Parathyroid adenoma (tissue), 2 donors: ENCODE results near the gene DLG5.

Experiments
- H2AFZ ChIP-seq: fragments of 300-600 bp; sonication (generic); one replicate; pipeline ENCODE4 v1.7.0; 2017; ENCODE audit warnings: antibody characterized with exemption, mild to moderate bottlenecking
- H3K27ac ChIP-seq: fragments of 300-600 bp; sonication (generic); one replicate; pipeline ENCODE4 v1.7.0; 2017
- H3K27me3 ChIP-seq: fragments of 300-600 bp; sonication (generic); one replicate; pipeline ENCODE4 v1.7.0; 2017; ENCODE audit warnings: low read length; ENCODE audit not compliant: control insufficient read depth, insufficient read depth
- H3K36me3 ChIP-seq: fragments of 300-600 bp; sonication (generic); one replicate; pipeline ENCODE4 v1.7.0; 2017; ENCODE audit warnings: low read length; ENCODE audit not compliant: control insufficient read depth, insufficient read depth
- H3K4me1 ChIP-seq: fragments of 300-600 bp; sonication (generic); one replicate; pipeline ENCODE4 v1.7.0; 2017; ENCODE audit warnings: control low read depth
- H3K4me2 ChIP-seq: fragments of 300-600 bp; sonication (generic); one replicate; pipeline ENCODE4 v1.7.0; 2017; ENCODE audit warnings: low read length
- H3K4me3 ChIP-seq: fragments of 300-600 bp; sonication (generic); one replicate; pipeline ENCODE4 v1.7.0; 2017; ENCODE audit warnings: low read depth, low read length
- H3K79me2 ChIP-seq: fragments of 300-600 bp; sonication (generic); one replicate; pipeline ENCODE4 v1.7.0; 2017; ENCODE audit warnings: control low read depth
- H3K9ac ChIP-seq: fragments of 300-600 bp; sonication (generic); one replicate; pipeline ENCODE4 v1.7.0; 2017; ENCODE audit warnings: mild to moderate bottlenecking
- H3K9me3 ChIP-seq: fragments of 300-600 bp; sonication (generic); one replicate; pipeline ENCODE4 v1.7.0; 2017; ENCODE audit warnings: low read length; ENCODE audit not compliant: control insufficient read depth
- TF ChIP-seq, protein P1 (sequence below): fragments of 300-600 bp; sonication (generic); IDR thresholded peaks from one replicate; pipeline ENCODE4 v1.7.0; 2017; ENCODE audit warnings: antibody characterized with exemption, mild to moderate bottlenecking
- donor health status: primary hyperparathyroidism.

The DLG5 gene

GRCh38 chr10:77892021-77892739 lies 34.4 kb downstream of the DLG5 start:
- Histone ChIP-seq H3K36me3 (no peaks in the 10 kb centered on the region), H3K4me3 (peak overlapping the region; percentile 3), H3K4me2 (peak overlapping the region; percentile 29), H2AFZ (no peak overlapping the region), H3K9ac (no peak overlapping the region), H3K27ac (peak overlapping the region; percentile 97), H3K4me1 (peaks cover 77% of the 10 kb centered on the region), H3K27me3 (no peaks in the 10 kb centered on the region), H3K9me3 (no peaks in the 10 kb centered on the region), H3K79me2 (peaks cover 63% of the 10 kb centered on the region)
- TF ChIP-seq, protein P1, sequence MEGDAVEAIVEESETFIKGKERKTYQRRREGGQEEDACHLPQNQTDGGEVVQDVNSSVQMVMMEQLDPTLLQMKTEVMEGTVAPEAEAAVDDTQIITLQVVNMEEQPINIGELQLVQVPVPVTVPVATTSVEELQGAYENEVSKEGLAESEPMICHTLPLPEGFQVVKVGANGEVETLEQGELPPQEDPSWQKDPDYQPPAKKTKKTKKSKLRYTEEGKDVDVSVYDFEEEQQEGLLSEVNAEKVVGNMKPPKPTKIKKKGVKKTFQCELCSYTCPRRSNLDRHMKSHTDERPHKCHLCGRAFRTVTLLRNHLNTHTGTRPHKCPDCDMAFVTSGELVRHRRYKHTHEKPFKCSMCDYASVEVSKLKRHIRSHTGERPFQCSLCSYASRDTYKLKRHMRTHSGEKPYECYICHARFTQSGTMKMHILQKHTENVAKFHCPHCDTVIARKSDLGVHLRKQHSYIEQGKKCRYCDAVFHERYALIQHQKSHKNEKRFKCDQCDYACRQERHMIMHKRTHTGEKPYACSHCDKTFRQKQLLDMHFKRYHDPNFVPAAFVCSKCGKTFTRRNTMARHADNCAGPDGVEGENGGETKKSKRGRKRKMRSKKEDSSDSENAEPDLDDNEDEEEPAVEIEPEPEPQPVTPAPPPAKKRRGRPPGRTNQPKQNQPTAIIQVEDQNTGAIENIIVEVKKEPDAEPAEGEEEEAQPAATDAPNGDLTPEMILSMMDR = no peak

DNA sequence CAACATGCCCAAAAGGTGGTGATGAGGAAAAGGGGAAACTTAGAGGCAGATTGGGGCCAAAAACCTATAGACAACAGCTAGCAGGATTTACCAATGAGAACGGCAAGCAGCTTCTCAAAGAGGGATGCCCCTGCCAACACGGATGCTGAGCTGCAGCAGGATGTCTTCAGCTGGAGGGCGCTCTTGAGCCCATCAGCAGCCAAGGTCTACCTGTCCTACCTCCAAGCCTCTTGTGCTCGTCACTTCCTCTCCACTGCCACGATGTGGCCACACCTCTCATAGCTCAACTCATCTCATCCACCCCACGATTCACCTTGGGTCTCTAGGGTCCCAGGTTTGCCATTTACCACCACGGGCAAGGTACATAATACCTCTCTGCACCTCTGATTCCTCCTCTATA lies 36.5 kb downstream of the DLG5 start:
- Histone ChIP-seq H3K27ac (peak overlapping the region; percentile 97), H3K9me3 (no peaks in the 10 kb centered on the region), H3K4me2 (peak overlapping the region; percentile 36), H3K4me1 (peaks cover 92% of the 10 kb centered on the region), H3K27me3 (no peaks in the 10 kb centered on the region), H3K4me3 (no peak overlapping the region), H3K9ac (no peak overlapping the region), H3K79me2 (peaks cover 44% of the 10 kb centered on the region), H2AFZ (no peak overlapping the region), H3K36me3 (no peaks in the 10 kb centered on the region)
- TF ChIP-seq, protein P1 = peak; percentile 20

- peaks cover 92% of the 10 kb centered on the region for H3K4me1 ChIP-seq
- H3K27ac ChIP-seq = peak overlapping the region; percentile 97
- H2AFZ ChIP-seq = no peak overlapping the region
- H3K79me2 ChIP-seq = peaks cover 37% of the 10 kb centered on the region
- H3K9ac ChIP-seq = no peak overlapping the region
- TF ChIP-seq, protein P1 = no peak
- H3K4me3 ChIP-seq = peak overlapping the region; percentile 28
- peak overlapping the region; percentile 36 for H3K4me2 ChIP-seq
- no peaks in the 10 kb centered on the region for H3K36me3 ChIP-seq
- no peaks in the 10 kb centered on the region for H3K27me3 ChIP-seq
- H3K9me3 ChIP-seq = no peaks in the 10 kb centered on the region
Measured at GRCh38 chr10:77889277-77889903, 37.2 kb downstream of the DLG5 start.

DNA sequence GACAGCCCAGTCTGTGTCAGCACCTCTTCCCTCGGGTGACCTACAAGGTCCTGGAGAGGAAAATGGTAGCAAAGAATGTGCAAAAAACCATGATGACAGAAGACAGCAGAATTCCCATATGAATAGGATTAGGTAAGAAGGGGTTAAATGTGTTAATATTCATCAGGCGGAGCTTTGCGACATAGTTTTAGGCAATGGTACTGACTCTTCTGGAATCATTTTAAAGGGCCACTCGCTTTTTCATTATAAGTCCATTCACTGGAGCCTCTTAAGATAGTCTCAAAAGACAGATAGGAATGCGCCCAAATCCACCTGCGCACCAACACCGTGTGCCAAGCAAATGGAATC lies 38.2 kb downstream of the DLG5 start:
- H3K79me2 ChIP-seq = peaks cover 35% of the 10 kb centered on the region
- no peaks in the 10 kb centered on the region for H3K9me3 ChIP-seq
- no peaks in the 10 kb centered on the region for H3K36me3 ChIP-seq
- H3K4me2 ChIP-seq = peak overlapping the region; percentile 36
- H2AFZ ChIP-seq = no peak overlapping the region
- no peak overlapping the region for H3K9ac ChIP-seq
- H3K4me3 ChIP-seq = peak overlapping the region; percentile 14
- no peaks in the 10 kb centered on the region for H3K27me3 ChIP-seq
- TF ChIP-seq, protein P1 = no peak
- peak overlapping the region; percentile 97 for H3K27ac ChIP-seq
- H3K4me1 ChIP-seq = peaks cover 91% of the 10 kb centered on the region
